C1 segment of cervical spinal cord (tissue), 14 donors: Measurements from ENCODE around the gene FBXO2.
A peak's percentile ranks its signal among the peaks of the same experiment; 100 is the strongest.

Source experiments
- DNase-seq, 14 donors: peaks; one replicate each; lab custom pipeline; 2025; lab: John Stamatoyannopoulos, UW

FBXO2 gene

DNA sequence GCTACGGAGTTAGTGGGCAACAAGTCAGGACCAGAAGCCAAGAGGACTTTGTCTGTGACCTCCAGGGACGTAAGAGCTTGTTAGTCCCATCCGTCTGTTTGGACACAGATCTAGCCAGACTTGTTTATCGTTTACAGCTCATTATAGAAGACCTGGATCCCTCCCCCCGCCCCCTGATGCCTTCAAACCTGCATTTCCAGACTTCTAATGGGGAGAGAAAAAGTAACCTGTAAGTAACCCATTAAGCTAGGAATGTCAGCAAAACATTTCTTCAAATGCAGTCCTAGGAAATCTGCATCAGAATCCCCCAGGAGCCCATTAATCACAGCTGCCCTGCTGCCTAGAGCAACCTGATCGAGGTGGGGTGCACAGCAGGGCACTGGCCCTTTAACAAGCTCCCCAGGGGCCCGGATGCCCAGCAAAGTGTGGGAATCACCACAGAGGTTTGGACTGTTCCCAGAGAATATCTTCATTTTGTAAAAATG is 28.1 kb upstream of the FBXO2 start:
- DNase-seq = no peak

- DNase-seq = peak in 13 of 14 donors; percentile 49 to 90 (median 76)
These were observed 27.0 kb upstream of the FBXO2 start, which contains the start of gene MAD2L2 for GRCh38 chr1:11681071-11681771. MAD2L2 (minus strand) TSS chr1:11681148; CDS start chr1:11680601, 547 bp downstream.

DNA sequence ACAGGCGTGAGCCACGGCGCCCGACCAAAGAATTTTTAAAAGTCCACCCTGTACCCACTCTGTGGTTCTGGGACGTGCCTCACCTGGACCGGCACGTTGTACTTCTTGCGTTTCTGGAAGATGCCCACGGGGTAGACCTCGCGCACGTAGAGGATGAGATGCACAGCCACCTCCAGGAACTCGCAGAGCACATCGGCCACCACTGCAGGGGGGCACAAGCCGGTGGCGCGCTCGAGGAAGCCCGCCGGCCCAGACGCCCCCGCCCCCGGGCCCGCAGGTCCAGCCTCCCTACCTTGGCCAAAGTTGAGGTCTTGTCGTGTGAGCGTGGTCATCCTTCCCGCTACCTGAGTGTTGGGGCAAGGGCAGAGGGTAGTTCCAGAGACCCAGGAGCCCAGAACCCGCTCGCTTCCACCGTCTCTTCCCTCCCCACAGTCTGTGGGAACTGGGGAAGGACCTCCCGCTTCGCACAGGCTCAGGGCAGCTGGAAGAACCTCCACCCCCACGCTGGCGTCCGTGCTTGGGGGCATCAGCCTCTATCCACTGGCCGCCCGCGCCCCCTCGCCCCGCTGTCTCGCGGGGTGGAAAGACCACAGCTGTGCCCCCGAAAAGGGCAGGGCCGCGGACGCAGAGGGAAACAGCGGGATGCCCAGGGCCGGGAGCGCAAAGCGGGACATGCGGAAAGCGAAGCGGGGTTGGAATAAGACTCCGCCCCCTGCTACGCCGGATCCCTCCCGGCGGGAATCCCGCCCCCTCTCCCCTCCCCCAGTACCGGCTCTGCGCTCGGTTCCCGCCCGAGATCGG is 26.2 kb upstream of the FBXO2 start:
- peak in 3 of 14 donors; percentile 37 to 58 (median 51) for DNase-seq

GRCh38 chr1:11678442-11678841 is 24.2 kb upstream of the FBXO2 start:
- no peak for DNase-seq

GRCh38 chr1:11676386-11677103 is 22.3 kb upstream of the FBXO2 start:
- no peak for DNase-seq

DNA sequence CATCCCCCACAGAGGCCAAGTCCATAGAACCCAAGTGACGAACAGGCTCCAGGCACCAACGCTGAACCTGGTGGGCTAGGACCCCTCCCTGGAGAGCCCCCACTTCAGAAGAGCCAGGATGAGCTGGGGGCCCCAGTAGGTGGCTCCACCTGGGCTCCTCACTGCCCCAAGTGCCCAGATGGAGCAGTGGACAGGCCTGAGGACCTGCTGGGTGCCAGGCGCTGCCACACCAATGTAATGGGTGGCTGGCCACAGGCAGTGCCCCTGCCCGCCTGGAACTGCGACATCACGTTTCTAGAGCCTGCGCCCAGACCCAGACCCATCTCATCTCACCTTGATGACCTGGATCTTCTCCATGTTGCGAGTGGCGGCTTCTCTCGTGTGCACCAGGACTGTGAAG is 21.1 kb upstream of the FBXO2 start:
- no peak for DNase-seq

- no peak for DNase-seq
These were observed 20.3 kb upstream of the FBXO2 start for GRCh38 chr1:11674488-11674887.

GRCh38 chr1:11673089-11673769 is 19.0 kb upstream of the FBXO2 start:
- no peak for DNase-seq

GRCh38 chr1:11671544-11672286 is 17.5 kb upstream of the FBXO2 start:
- no peak for DNase-seq

- DNase-seq = no peak
These were observed 16.9 kb upstream of the FBXO2 start for GRCh38 chr1:11671205-11671543.

GRCh38 chr1:11670747-11671146 is 16.5 kb upstream of the FBXO2 start:
- DNase-seq = no peak

- DNase-seq = no peak
These were observed 14.3 kb upstream of the FBXO2 start for GRCh38 chr1:11668516-11668915.

DNA sequence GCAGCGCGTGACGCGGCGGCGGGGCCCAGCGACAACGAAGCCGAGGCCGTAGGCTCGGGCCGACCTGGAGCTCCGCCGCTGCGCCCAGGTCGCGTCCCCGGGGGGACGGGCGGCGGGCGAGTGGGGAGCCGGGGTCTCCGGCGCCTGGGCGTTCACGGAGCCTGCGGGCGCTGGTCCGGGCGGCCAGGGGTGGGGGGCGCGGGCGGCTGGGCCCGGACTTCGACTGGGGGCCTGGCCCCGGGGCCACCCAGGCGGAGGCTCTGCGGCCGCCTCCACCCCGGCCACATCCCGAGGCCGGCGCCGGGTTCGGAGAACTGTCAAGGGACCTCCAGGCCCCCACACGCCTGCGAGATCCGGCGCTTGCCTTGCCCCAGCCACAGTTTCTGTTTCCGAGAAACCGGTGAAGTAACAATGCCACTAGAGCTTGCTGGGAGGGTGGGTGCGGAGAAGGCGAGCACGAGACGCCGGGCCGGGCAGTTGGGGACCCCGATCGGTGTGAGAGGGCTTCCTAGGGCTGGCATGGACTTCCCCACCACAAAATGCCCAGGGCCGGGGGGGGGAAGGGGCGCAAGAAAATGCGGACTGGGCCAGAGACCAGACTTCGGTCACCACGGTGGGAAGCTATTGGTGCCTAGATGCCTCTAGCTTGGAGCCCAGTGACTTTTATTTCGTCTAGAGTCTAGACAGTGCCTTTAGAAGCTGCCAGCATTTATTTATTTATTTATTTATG is 10.3 kb upstream of the FBXO2 start:
- DNase-seq = peak in 8 of 14 donors; percentile 21 to 59 (median 24)

- no peak for DNase-seq
These were observed 6.9 kb upstream of the FBXO2 start for GRCh38 chr1:11661103-11661502.

DNA sequence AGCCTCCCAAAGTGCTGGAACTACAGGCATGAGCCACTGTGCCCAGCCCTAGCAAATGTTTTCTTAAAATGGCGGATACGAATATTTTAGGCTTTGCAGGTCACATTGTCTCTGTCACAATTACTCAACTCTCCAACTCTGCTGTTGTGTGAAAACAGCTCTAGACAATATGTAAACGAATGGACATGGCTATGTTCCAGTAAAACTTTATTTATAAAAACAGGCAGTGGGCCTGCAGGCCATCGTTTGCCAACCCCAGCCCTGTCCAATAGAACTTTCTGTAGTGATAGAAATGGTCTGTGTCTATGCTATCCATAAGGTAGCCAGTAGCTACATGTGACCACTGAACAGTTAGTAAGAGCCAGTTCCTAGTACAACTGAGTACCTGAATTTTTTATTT is 5.5 kb upstream of the FBXO2 start:
- no peak for DNase-seq

- DNase-seq = no peak
These were observed 4.3 kb upstream of the FBXO2 start for GRCh38 chr1:11658542-11658941.

GRCh38 chr1:11657654-11658053 is 3.4 kb upstream of the FBXO2 start:
- DNase-seq = no peak

DNA sequence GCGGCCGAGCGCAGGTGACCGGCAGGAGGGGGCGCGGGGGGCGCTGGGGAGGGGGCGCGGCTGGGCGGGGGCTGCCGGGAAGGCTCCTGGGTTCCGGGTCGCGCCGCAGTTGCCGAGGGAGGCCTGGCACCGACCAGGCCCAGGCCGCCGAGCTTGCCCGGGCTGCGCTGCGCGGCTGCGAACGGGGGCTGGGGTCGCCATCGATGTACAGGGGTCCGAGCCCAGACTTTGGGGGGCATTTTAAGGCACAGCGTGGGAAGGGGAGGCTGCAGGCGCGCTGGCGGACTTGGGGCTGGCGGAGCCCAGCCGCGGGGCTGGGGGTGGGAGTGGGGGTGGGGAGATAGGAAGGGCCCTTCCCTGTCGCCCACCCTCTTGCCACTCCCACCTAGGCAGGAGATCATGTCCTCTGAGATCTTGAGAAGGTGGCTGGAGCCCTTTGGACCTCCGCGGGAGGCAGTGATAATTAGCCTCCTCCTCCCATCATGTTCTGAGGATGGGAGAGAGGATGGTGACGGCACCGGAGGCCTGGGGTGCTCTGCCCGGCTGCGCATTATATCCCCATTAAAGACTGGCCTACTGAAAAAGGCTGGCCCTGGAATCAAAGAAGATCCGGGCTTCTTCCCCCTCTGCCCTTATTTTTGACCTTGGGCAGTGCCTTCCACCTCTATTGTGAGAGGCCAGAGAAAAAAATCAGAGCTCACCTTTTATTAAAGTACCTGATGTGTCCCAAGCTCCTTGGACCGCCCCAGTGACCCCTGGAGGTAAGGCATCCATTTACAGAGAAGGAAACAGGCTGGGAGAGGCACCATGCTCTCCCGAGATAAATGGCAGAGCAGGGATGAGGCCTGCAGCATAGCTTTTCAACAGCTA is 945 bp upstream of the FBXO2 start:
- peak in 1 of 14 donors; percentile 27 for DNase-seq

DNA sequence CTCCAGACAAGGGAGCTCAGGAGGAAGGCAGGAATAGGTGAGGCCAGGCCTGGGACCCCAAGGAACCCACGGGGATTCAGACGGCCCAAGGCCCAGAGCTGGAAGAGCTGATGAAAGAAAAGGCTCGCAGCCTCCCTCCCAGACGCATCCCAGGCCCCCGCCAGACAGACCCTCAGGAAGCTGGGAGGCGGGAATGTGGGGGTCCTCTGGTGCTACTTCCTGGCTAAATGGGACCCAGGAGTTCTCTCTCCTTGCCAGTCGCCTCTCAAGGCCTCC is 430 bp downstream of the FBXO2 start:
- DNase-seq = no peak
